IPS-20b (cell line): ENCODE measurements around the gene RPL15.

Experiments
- H3K27ac ChIP-seq: one replicate; pipeline ENCODE4 v1.5.1; 2013; ENCODE audit warnings: low read length
- H3K27me3 ChIP-seq: 2 replicates; pipeline ENCODE4 v1.6.1; 2013; ENCODE audit warnings: mild to moderate bottlenecking, low read length, inconsistent platforms; ENCODE audit not compliant: insufficient read depth
- H3K36me3 ChIP-seq: 2 replicates; pipeline ENCODE4 v1.6.1; 2013; ENCODE audit warnings: low read depth, mild to moderate bottlenecking, inconsistent platforms, low read length, moderate library complexity; ENCODE audit not compliant: insufficient read depth
- H3K4me1 ChIP-seq: 2 replicates; pipeline ENCODE4 v1.6.1; 2013; ENCODE audit warnings: mild to moderate bottlenecking, control low read depth, inconsistent platforms, low read length, moderate library complexity; ENCODE audit not compliant: insufficient read depth
- H3K4me3 ChIP-seq: 2 replicates; pipeline ENCODE4 v1.5.1; 2013; ENCODE audit warnings: mild to moderate bottlenecking, low read length, inconsistent platforms
- H3K9ac ChIP-seq: 2 replicates; pipeline ENCODE4 v1.6.1; 2013; ENCODE audit warnings: low read depth, mild to moderate bottlenecking, inconsistent platforms, low read length, moderate library complexity
- H3K9me3 ChIP-seq: 2 replicates; pipeline ENCODE4 v1.6.1; 2013; ENCODE audit warnings: mild to moderate bottlenecking, low read depth, low read length, inconsistent platforms; ENCODE audit not compliant: insufficient read depth

Gene RPL15

DNA sequence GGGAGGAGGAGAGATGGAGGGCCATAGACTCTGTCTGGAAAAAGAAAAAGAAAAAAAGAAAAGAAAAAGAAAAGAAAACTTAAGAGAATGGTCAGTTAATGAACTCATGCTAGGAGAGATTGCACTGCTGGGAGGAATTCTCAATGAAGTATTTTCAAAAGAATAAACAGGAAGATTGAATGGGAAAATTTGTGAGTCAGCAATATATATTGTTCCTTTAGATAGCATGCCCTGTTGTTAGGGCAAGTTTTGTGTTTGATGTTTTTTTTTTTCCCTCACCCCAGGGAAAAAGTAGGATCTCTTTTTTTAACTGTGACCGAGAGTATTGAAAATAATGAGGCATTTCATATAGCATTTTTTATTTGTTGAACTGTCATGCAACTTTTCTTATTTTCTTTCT is 20.4 kb downstream of the RPL15 start:
- Histone ChIP-seq H3K36me3 (no peaks in the 10 kb centered on the region), H3K4me1 (no peaks in the 10 kb centered on the region), H3K27ac (no peak overlapping the region)

DNA sequence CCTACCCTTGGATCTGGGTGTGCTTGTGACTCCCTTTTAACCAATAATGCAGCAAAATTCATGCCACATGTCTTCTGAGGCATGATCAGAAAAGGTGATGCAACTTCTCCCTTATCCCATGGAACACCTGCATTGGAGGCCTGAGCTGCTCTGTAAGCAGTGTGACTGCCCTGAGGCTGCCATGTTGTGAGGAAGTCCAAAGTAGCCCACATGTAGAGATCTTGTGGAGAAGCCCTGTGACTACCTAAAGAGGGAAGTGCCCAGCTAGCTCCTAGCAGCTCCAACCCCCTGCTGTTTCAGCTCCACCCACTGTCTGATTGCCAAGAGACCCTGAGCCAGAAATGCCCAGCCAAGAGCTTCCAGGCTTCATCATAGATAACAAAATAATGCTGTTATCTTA is 21.8 kb downstream of the RPL15 start:
- no peaks in the 10 kb centered on the region for H3K9me3 ChIP-seq
- H3K4me1 ChIP-seq, result peaks cover 3% of the 10 kb centered on the region; the same call in 1 of the 2 replicates
- no peaks in the 10 kb centered on the region for H3K36me3 ChIP-seq
- H3K9ac ChIP-seq, result no peak overlapping the region
- H3K27ac ChIP-seq, result no peak overlapping the region
- H3K4me3 ChIP-seq, result no peak overlapping the region
- no peaks in the 10 kb centered on the region for H3K27me3 ChIP-seq

More for the DNA sequence above, 20.4 kb downstream of the RPL15 start:
- H3K27me3 ChIP-seq, result no peaks in the 10 kb centered on the region
- no peak overlapping the region for H3K4me3 ChIP-seq
- no peak overlapping the region for H3K9ac ChIP-seq
- no peaks in the 10 kb centered on the region for H3K9me3 ChIP-seq

DNA sequence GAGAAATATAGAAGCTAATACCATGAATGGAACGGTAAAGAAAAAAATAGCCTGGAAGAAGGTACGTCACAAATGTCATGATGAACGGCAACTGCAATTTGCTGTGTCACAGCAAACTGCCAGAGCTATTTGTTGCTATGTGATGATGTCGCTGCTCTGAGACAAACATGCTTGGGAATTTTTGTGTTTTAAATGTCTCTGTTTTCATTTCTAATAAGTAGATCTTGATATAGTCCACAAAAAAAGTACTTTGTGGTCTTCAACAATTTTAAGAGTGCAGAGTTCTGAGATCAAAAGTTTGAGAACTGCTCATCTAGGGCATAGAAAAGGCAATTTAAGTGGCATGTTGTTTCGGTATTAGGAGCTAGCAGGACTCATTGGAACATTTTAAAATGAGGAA is 23.8 kb downstream of the RPL15 start:
- H3K27me3 ChIP-seq, result no peaks in the 10 kb centered on the region
- no peak overlapping the region for H3K4me3 ChIP-seq
- no peak overlapping the region for H3K27ac ChIP-seq
- H3K4me1 ChIP-seq, result peaks cover 9% of the 10 kb centered on the region; the same call in 1 of the 2 replicates
- no peaks in the 10 kb centered on the region for H3K36me3 ChIP-seq
- H3K9me3 ChIP-seq, result no peaks in the 10 kb centered on the region
- H3K9ac ChIP-seq, result no peak overlapping the region

DNA sequence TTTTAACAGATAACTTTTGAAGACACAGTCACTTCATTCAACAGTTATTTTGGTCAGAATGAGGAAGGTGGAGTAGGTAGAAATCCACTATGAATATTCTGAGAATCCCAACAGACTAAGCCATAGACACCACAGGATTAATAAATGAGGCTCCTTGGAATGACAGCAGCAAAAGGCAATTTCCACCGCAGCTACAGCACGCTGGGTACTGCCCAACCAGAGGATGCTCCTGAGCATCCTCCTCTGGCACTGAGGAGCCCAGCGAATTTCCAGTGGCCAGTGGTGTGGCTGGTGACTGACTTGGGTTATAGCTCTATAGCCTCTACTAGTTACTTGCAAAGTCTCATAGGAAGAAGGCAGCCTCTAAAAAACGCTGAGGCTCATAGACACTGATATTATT is 24.5 kb downstream of the RPL15 start:
- Histone ChIP-seq H3K27me3 (no peaks in the 10 kb centered on the region), H3K4me3 (no peak overlapping the region), H3K36me3 (no peaks in the 10 kb centered on the region), H3K9me3 (no peaks in the 10 kb centered on the region), H3K9ac (no peak overlapping the region), H3K27ac (no peak overlapping the region), H3K4me1 (peaks cover 9% of the 10 kb centered on the region; the same call in 1 of the 2 replicates)

DNA sequence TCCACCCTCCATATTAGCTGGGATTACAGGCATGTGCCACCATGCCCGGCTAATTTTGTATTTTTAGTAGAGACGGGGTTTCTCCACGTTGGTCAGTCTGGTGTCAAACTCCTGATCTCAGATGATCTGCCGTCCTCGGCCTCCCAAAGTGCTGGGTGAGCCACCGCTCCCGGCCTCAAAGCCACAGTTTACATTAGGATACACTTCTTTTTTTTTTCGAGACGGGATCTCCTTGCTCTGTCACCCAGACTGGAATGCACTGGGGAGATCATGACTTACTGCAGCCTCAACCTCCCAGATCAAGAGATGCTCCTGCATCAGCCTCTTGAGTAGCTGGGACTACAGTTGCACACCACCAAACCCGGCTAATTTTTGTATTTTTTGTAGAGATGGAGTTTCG is 25.6 kb downstream of the RPL15 start:
- Histone ChIP-seq H3K9me3 (no peaks in the 10 kb centered on the region), H3K4me1 (peaks cover 19% of the 10 kb centered on the region; the same call in 1 of the 2 replicates), H3K36me3 (no peaks in the 10 kb centered on the region), H3K9ac (no peak overlapping the region), H3K4me3 (no peak overlapping the region), H3K27ac (no peak overlapping the region), H3K27me3 (no peaks in the 10 kb centered on the region)

DNA sequence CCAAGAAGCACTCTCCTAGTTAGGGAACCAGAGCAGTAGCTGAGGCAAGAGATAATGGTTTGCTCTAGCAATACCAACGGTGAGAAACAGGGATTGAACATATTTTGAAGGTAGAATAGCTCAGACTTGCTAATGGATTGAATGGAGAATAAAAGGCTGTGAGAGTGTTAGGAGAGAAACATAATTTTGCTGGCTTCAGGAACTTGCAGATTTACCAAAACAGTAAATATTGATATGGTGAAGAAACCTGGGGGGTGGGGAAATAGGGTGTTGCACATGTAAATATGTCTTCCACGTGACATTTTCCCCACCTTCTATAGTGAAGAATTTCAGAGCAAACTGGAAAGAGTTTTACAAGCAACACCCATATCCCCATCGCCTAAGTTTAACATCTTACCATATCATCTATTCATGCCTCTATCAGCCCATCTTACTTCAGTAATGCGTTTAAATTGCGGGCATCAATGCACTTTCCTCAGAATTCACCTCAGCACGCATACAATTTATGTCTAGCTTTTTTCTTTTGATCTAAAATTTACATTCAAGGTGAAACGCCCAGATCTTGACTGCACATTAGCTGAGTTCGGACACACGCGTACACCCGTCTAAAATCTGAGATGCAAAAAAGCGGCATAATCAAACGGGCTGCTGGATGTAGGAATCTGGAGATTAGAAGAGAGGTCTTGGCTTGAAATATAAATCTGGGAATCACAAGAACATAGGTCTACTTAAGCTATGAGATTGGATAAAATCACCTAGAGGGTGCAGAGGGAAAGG is 27.3 kb downstream of the RPL15 start:
- Histone ChIP-seq H3K27ac (no peak overlapping the region), H3K9ac (peak overlapping the region; percentile 81)

DNA sequence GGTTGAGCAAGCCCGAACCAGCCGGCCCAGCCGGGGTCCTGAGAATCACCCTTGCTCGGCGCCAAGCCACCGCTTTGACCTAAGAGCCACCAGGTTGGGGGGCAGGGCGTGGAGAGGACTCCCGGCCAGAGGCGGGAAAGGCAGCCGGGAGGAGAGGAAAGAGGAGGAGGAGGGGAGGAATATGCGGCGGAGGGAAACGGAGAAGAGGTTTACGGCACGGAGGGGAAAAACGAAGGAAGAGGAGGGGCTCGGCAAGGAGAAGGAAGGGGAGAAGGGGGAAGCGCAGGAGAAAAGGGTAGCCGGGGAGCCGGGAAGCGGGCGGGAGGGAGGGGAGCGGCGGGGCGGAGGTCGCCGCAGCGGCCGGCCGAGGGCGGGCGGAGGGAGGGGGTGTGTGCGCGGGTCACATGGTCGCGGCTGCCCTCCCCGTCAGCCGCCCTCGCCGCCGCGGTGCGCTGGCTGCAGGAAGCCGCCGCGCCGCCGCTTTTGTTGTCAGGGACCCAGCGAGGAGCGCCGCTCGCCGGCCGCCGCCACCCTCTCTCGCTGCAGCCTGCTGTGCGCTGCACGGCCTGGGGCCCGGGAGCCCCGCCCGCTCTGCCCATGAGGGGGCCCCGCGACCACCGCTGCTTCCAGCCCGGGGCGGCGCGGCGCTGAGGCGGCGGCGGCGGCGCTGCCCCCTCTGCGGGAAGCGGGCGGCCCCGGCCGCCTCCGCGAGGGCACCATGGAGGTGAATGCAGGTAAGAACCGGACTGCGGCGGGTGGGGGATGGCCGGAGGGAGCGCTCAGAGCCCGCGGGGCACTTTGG is 28.1 kb downstream of the RPL15 start, which contains the start of gene NR1D2:
NR1D2 (plus strand) TSS at position 426 of the 802 bp plus-strand sequence; CDS start at position 719, 293 bp downstream.
- Histone ChIP-seq H3K36me3 (peaks cover 8% of the 10 kb centered on the region; the same call in 1 of the 2 replicates), H3K9ac (peak within 1 kb of the TSS; percentile 85), H3K27me3 (no peaks in the 10 kb centered on the region), H3K4me1 (peaks cover 20% of the 10 kb centered on the region; the same call in 1 of the 2 replicates), H3K4me3 (peak within 1 kb of the TSS; percentile 79), H3K9me3 (no peaks in the 10 kb centered on the region), H3K27ac (peak within 1 kb of the TSS; percentile 41)

More for the DNA sequence above, 27.3 kb downstream of the RPL15 start:
- H3K27me3 ChIP-seq, result no peaks in the 10 kb centered on the region
- H3K9me3 ChIP-seq, result no peaks in the 10 kb centered on the region
- H3K4me3 ChIP-seq, result peak overlapping the region; percentile 77
- H3K36me3 ChIP-seq, result peaks cover 8% of the 10 kb centered on the region; the same call in 1 of the 2 replicates
- peaks cover 20% of the 10 kb centered on the region; the same call in 1 of the 2 replicates for H3K4me1 ChIP-seq

DNA sequence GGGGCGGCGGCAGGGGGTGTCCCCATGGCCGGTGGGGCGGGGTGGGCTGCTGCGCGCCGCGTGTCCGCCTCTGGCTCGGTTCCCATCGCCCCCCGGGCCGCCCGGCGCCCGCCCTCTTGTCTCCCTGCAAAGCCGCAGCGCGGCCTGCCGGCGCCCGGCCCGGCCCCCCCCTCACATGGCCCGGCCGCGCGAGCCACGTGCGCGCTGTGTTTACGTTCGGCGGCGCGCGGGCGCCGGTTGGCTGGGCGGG is 28.7 kb downstream of the RPL15 start:
- Histone ChIP-seq H3K27ac (no peak overlapping the region), H3K36me3 (peaks cover 8% of the 10 kb centered on the region; the same call in 1 of the 2 replicates), H3K4me3 (peak overlapping the region; percentile 46; the same call in 1 of the 2 replicates), H3K4me1 (peaks cover 20% of the 10 kb centered on the region; the same call in 1 of the 2 replicates), H3K9me3 (no peaks in the 10 kb centered on the region), H3K9ac (0 out of 2 replicates have a peak overlapping the region, but pooled peaks have one; percentile 35), H3K27me3 (no peaks in the 10 kb centered on the region)

DNA sequence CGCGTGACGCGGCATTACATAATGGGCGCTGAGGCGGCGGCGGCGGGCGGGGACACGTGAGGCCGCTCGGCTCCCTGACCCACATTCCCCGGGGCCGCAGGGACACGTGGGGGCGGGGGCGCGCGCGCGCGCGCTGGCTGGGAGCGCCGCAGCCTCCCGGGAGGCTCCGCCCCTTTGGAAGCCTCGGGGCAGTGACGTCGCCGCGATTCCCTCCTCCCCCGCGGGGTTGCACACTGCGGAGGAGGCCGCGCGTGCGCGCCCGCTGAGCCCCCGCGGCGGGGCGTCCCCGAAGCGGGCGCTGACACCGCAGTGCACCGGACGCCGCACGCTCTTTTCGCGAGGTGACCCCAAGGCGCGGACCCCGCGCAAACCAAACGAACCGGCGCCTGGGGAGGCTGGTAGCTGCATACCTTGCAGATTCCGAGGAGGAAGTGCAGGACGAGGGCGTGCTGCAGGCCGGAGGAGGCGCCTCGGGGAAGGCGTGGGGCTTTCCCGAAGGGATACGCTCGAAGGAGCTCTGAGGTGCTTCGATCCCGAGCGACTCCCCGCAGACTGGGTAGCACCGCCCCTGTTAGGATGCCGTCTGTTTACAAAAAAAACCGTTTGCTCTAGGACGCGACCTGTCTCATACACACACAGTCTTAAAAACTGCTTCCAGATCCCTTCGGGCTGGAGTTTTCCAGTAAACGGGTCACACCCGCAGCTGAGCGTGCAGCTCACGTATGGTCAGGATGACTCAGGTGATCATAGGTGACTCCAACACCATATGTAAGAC is 29.2 kb downstream of the RPL15 start:
- H3K4me1 ChIP-seq, result peaks cover 20% of the 10 kb centered on the region; the same call in 1 of the 2 replicates
- peak overlapping the region; percentile 79 for H3K4me3 ChIP-seq
- H3K27ac ChIP-seq, result peak overlapping the region; percentile 41

DNA sequence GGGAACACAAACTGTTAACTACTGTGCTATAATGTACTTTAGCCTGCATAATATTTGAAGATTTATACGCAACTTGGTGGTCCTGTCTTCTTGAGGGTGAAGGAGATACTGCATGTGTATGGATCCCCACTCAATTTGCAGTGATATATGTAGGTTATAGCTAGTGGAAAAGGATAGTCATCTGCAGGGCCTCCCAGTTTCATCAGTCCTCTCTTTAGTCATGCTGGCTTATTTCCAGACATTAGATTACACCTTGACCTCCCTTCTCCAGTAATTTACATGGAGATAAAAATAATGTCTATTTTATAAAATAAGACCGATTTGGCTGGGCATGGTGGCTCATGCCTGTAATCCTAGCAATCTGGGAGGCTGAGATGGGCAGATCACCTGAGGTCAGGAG is 31.8 kb downstream of the RPL15 start:
- Histone ChIP-seq H3K27ac (no peak overlapping the region), H3K4me3 (no peak overlapping the region), H3K27me3 (no peaks in the 10 kb centered on the region), H3K36me3 (peaks cover 8% of the 10 kb centered on the region; the same call in 1 of the 2 replicates), H3K4me1 (peaks cover 18% of the 10 kb centered on the region; the same call in 1 of the 2 replicates), H3K9ac (no peak overlapping the region), H3K9me3 (no peaks in the 10 kb centered on the region)

More for the DNA sequence above, 29.2 kb downstream of the RPL15 start:
- H3K9me3 ChIP-seq, result no peaks in the 10 kb centered on the region
- H3K27me3 ChIP-seq, result no peaks in the 10 kb centered on the region
- H3K9ac ChIP-seq, result peak overlapping the region; percentile 85
- peaks cover 8% of the 10 kb centered on the region; the same call in 1 of the 2 replicates for H3K36me3 ChIP-seq

DNA sequence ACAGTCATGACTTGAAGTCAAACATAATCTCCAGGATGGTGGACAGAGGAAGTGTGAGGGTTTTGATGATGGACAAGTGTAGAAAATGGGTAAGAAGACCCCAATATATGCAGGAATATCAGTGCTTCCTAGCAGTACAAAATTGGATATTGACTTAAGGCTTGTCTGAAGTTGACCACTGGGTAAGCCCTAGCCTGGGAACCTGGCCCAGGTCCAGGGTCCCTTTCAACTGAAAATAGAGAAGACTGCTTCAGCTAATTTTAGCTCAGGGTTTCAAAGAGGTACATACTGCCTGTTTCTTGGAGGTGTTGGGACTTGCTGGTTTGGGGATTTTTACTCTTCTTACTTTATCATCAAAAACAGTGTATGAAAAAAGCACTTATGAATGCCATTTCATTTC is 32.9 kb downstream of the RPL15 start:
- H3K4me3 ChIP-seq, result no peak overlapping the region
- H3K4me1 ChIP-seq, result peaks cover 13% of the 10 kb centered on the region; the same call in 1 of the 2 replicates
- peaks cover 13% of the 10 kb centered on the region; the same call in 1 of the 2 replicates for H3K36me3 ChIP-seq
- H3K9ac ChIP-seq, result no peak overlapping the region
- H3K9me3 ChIP-seq, result no peaks in the 10 kb centered on the region
- no peaks in the 10 kb centered on the region for H3K27me3 ChIP-seq
- H3K27ac ChIP-seq, result no peak overlapping the region
